Measurements from ENCODE around the gene FOXJ1. TPM values are rescaled to one million over a fixed set of nuclear protein-coding genes. Genes with fewer than 3 reads are reported as not detected.
A peak's percentile ranks its signal among the peaks of the same experiment; 100 is the strongest.

The FOXJ1 gene
- total RNA-seq, 2 donors from 2014 or later, result 0.33 to 3.4 TPM

GRCh38 chr17:76103274-76104139 lies 37.5 kb downstream of the FOXJ1 start, which contains the start of gene EXOC7:
TSS of gene EXOC7 (minus strand) at chr17:76103787. CDS start at chr17:76103692, 95 bp downstream.
- TF ChIP-seq POLR2A (IDR thresholded peaks at IDR 0.05) (peak in 2 of 3 donors; percentile 54 to 72), CTCF (IDR thresholded peaks at IDR 0.05) (no peak)

GRCh38 chr17:76102944-76103273 lies 38.1 kb downstream of the FOXJ1 start:
- Histone ChIP-seq H3K9me3 (no peaks in the 10 kb centered on the region), H3K27ac (peak overlapping the region in 3 of 4 donors; percentile 41 to 76 (median 71)), H3K4me3 (peak overlapping the region; percentile 50 to 77), H3K36me3 (replicated peaks in 1 of 2; ENCODE audit: insufficient read depth in 1 of 2, low read depth in 2 of 2) (peaks cover 0 to 11% of the 10 kb centered on the region in 2 donors), H3K27me3 (no peaks in the 10 kb centered on the region), H3K4me1 (peaks cover 24% of the 10 kb centered on the region)
- DNase-seq, result no peak
- peak; percentile 7 for ATAC-seq
- WGBS, 2 donors, result 0% methylated on average over 2 to 4 of the region's 4 CpGs
- TF ChIP-seq POLR2A (IDR thresholded peaks at IDR 0.05) (no peak), CTCF (IDR thresholded peaks at IDR 0.05) (no peak)
- intact Hi-C loops (cut with DNase I), result no loop called here

More at GRCh38 chr17:76103274-76104139, 37.5 kb downstream of the FOXJ1 start, which contains the start of gene EXOC7:
- H3K4me3 ChIP-seq, result peak within 1 kb of the TSS; percentile 50 to 77
- WGBS, 2 donors, result 4 to 13% methylated on average over 24 to 53 of the region's 55 CpGs
- peak within 1 kb of the TSS; percentile 41 to 76 (median 74) for H3K27ac ChIP-seq
- intact Hi-C loops (cut with DNase I), result no loop called here
- H3K36me3 ChIP-seq (replicated peaks in 1 of 2; ENCODE audit: insufficient read depth in 1 of 2, low read depth in 2 of 2), result peaks cover 0 to 11% of the 10 kb centered on the region in 2 donors
- H3K4me1 ChIP-seq, result peaks cover 24% of the 10 kb centered on the region
- no peaks in the 10 kb centered on the region for H3K9me3 ChIP-seq
- peak; percentile 90 to 93 (median 92) for DNase-seq
- H3K27me3 ChIP-seq, result no peaks in the 10 kb centered on the region
- peak; percentile 94 for ATAC-seq

GRCh38 chr17:76097716-76098295 lies 43.2 kb downstream of the FOXJ1 start:
- H3K27me3 ChIP-seq, result no peaks in the 10 kb centered on the region
- H3K4me1 ChIP-seq, result peaks cover 7% of the 10 kb centered on the region
- DNase-seq, result no peak
- no peak for ATAC-seq
- TF ChIP-seq POLR2A (IDR thresholded peaks at IDR 0.05) (no peak), CTCF (IDR thresholded peaks at IDR 0.05) (no peak)
- H3K36me3 ChIP-seq (replicated peaks in 1 of 2; ENCODE audit: insufficient read depth in 1 of 2, low read depth in 2 of 2), result peaks cover 0 to 33% of the 10 kb centered on the region in 2 donors
- no peaks in the 10 kb centered on the region for H3K9me3 ChIP-seq
- WGBS, 2 donors, result 94 to 97% methylated on average over 9 to 19 of the region's 19 CpGs
- H3K27ac ChIP-seq, result no peak overlapping the region
- H3K4me3 ChIP-seq, result no peak overlapping the region
- intact Hi-C loops (cut with DNase I), result no loop called here

GRCh38 chr17:76095943-76096342 lies 45.1 kb downstream of the FOXJ1 start:
- H3K36me3 ChIP-seq (replicated peaks in 1 of 2; ENCODE audit: insufficient read depth in 1 of 2, low read depth in 2 of 2), result peaks cover 0 to 28% of the 10 kb centered on the region in 2 donors
- no peaks in the 10 kb centered on the region for H3K4me1 ChIP-seq
- intact Hi-C loops (cut with DNase I), result no loop called here
- no peak overlapping the region for H3K27ac ChIP-seq
- WGBS, 2 donors, result 87 to 89% methylated on average over 13 of the region's 13 CpGs
- no peaks in the 10 kb centered on the region for H3K9me3 ChIP-seq
- no peak overlapping the region for H3K4me3 ChIP-seq
- H3K27me3 ChIP-seq, result no peaks in the 10 kb centered on the region
- DNase-seq (no peak), ATAC-seq (no peak)
- TF ChIP-seq POLR2A (IDR thresholded peaks at IDR 0.05) (no peak), CTCF (IDR thresholded peaks at IDR 0.05) (no peak)

Measured in body of pancreas (tissue), 4 donors.